IMR-90 (cell line): ENCODE measurements around the gene TSPAN33. TPM values are rescaled to one million over a fixed set of nuclear protein-coding genes. Genes with fewer than 3 reads are reported as not detected.

Source experiments
- ATAC-seq: fragments of 200-7000 bp; cut with Tn5 transposase; 2 replicates; pipeline ENCODE4 v1.9.1; 2020; ENCODE audit warnings: low read depth, mild to moderate bottlenecking, moderate library complexity
- BruUV-seq: library from RNA; stranded (reverse); fragments of 400-500 nt; replicated peaks from 2 replicates; lab custom pipeline; 2021; lab: Mats Ljungman, UMichigan
- CTCF ChIA-PET: fragments of 300-600 bp; formaldehyde crosslinking; extraction: SDS; loops from one replicate; lab custom pipeline; 2021; ENCODE audit warnings: antibody characterized with exemption; lab: Yijun Ruan, JAX
- POLR2A ChIA-PET: fragments of 300-600 bp; sonication (Branson Sonifier 250); formaldehyde crosslinking; loops from one replicate; lab custom pipeline; 2022; ENCODE audit warnings: antibody characterized with exemption; ENCODE audit not compliant: unreplicated experiment; lab: Charles Lee
- DNase-seq: peaks from one replicate; pipeline ENCODE4 v3.0.0; 2013
- H2AFZ ChIP-seq: replicated peaks from 2 replicates; pipeline ENCODE3; 2013; ENCODE audit warnings: low read length, mild to moderate bottlenecking; ENCODE audit not compliant: poor library complexity
- H2AK5ac ChIP-seq: 2 replicates; pipeline ENCODE4 v1.6.1; 2013; ENCODE audit warnings: low read depth, low read length, inconsistent platforms
- H2AK9ac ChIP-seq: replicated peaks from 2 replicates; pipeline ENCODE3; 2013; ENCODE audit warnings: mild to moderate bottlenecking, low read depth, low read length, moderate library complexity; ENCODE audit not compliant: poor library complexity
- H2BK120ac ChIP-seq: 2 replicates; pipeline ENCODE4 v1.6.1; 2013; ENCODE audit warnings: low read depth, low read length, inconsistent platforms
- H2BK15ac ChIP-seq: 3 replicates; pipeline ENCODE4 v1.6.1; 2013; ENCODE audit warnings: low read depth, low read length, inconsistent platforms
- H2BK20ac ChIP-seq: 2 replicates; pipeline ENCODE4 v1.6.1; 2013; ENCODE audit warnings: low read depth, mild to moderate bottlenecking, inconsistent platforms, low read length, moderate library complexity
- H2BK5ac ChIP-seq: 2 replicates; pipeline ENCODE4 v1.6.1; 2013; ENCODE audit warnings: mild to moderate bottlenecking, low read depth, low read length, inconsistent platforms; ENCODE audit not compliant: poor library complexity, severe bottlenecking
- H3K14ac ChIP-seq: replicated peaks from 2 replicates; pipeline ENCODE4 v1.6.1; 2013; ENCODE audit warnings: low read depth, low read length, inconsistent platforms
- H3K18ac ChIP-seq: 2 replicates; pipeline ENCODE4 v1.6.1; 2013; ENCODE audit warnings: low read depth, low read length, control low read depth
- H3K23ac ChIP-seq: 2 replicates; pipeline ENCODE4 v1.6.1; 2013; ENCODE audit warnings: low read depth, low read length, inconsistent platforms
- H3K27ac ChIP-seq: 2 replicates; pipeline ENCODE4 v1.5.1; 2013; ENCODE audit warnings: mild to moderate bottlenecking, control low read depth, low read length; ENCODE audit not compliant: insufficient read depth
- H3K27me3 ChIP-seq: 2 replicates; pipeline ENCODE4 v1.6.1; 2013; ENCODE audit warnings: low read length; ENCODE audit not compliant: control insufficient read depth, insufficient read depth
- H3K36me3 ChIP-seq: 2 replicates; pipeline ENCODE4 v1.6.1; 2013; ENCODE audit warnings: low read length, mixed read lengths; ENCODE audit not compliant: control insufficient read depth, insufficient read depth
- H3K4ac ChIP-seq: 2 replicates; pipeline ENCODE4 v1.6.1; 2013; ENCODE audit warnings: low read depth, low read length, inconsistent platforms
- H3K4me1 ChIP-seq: 2 replicates; pipeline ENCODE4 v1.6.1; 2013; ENCODE audit warnings: low read length, mixed read lengths; ENCODE audit not compliant: control insufficient read depth, insufficient read depth
- H3K4me2 ChIP-seq: 2 replicates; pipeline ENCODE4 v1.6.1; 2013; ENCODE audit warnings: low read depth, mild to moderate bottlenecking, control low read depth, low read length, moderate library complexity
- H3K4me3 ChIP-seq: 2 replicates; pipeline ENCODE4 v1.5.1; 2013; ENCODE audit warnings: low read depth, mild to moderate bottlenecking, control low read depth, low read length, moderate library complexity; ENCODE audit not compliant: insufficient read depth
- H3K56ac ChIP-seq: 2 replicates; pipeline ENCODE4 v1.6.1; 2013; ENCODE audit warnings: low read length, inconsistent platforms; ENCODE audit not compliant: insufficient read depth; ENCODE audit errors: extremely low read depth
- H3K79me1 ChIP-seq, 2 experiments: 2 replicates each; pipeline ENCODE4 v1.6.1; 2013; ENCODE audit warnings: low read length in 2 of 2, inconsistent platforms in 1 of 2, low read depth in 1 of 2
- H3K9ac ChIP-seq: 2 replicates; pipeline ENCODE4 v1.6.1; 2013; ENCODE audit warnings: low read depth, low read length, control low read depth
- H3K9me1 ChIP-seq: 2 replicates; pipeline ENCODE4 v1.6.1; 2013; ENCODE audit warnings: low read length, inconsistent platforms; ENCODE audit not compliant: insufficient read depth
- H3K9me3 ChIP-seq: 2 replicates; pipeline ENCODE4 v1.6.1; 2013; ENCODE audit warnings: low read length; ENCODE audit not compliant: control insufficient read depth, insufficient read depth
- H4K20me1 ChIP-seq: 2 replicates; pipeline ENCODE4 v1.6.1; 2013; ENCODE audit warnings: low read length, inconsistent platforms; ENCODE audit not compliant: insufficient read depth
- H4K5ac ChIP-seq: 2 replicates; pipeline ENCODE4 v1.6.1; 2013; ENCODE audit warnings: mild to moderate bottlenecking, low read depth, low read length, control low read depth
- H4K8ac ChIP-seq, 2 experiments: 2 replicates each; pipeline ENCODE4 v1.6.1; 2013; ENCODE audit warnings: low read depth in 2 of 2, low read length in 2 of 2, control low read depth in 1 of 2, inconsistent platforms in 1 of 2
- H4K91ac ChIP-seq: 2 replicates; pipeline ENCODE4 v1.6.1; 2013; ENCODE audit warnings: low read depth, low read length, inconsistent platforms; ENCODE audit not compliant: insufficient read depth
- CEBPB ChIP-seq: IDR thresholded peaks from 2 replicates; pipeline ENCODE4 v1.6.1; 2012; ENCODE audit warnings: low read depth, low read length, improper control_type of control experiment
- FOS ChIP-seq: fragments of 150-350 bp; IDR thresholded peaks from 2 replicates; pipeline ENCODE4 v1.6.1; 2016; ENCODE audit warnings: low read depth, low read length
- MAZ ChIP-seq: IDR thresholded peaks from 2 replicates; pipeline ENCODE4 v1.6.1; 2012; ENCODE audit warnings: low read depth, mild to moderate bottlenecking, low read length, improper control_type of control experiment, moderate library complexity, borderline replicate concordance
- RAD21 ChIP-seq: IDR thresholded peaks from 2 replicates; pipeline ENCODE4 v1.6.1; 2012; ENCODE audit warnings: low read length, improper control_type of control experiment
- SMC3 ChIP-seq: fragments of 150-350 bp; IDR thresholded peaks from 2 replicates; pipeline ENCODE4 v1.6.1; 2016; ENCODE audit warnings: low read depth, mild to moderate bottlenecking, antibody characterized with exemption, low read length, moderate library complexity
- WGBS, 2 experiments: methylation state at CpG; one replicate each; pipeline versions ENCODE4 v1.1.5 to v1.1.7; 2013; ENCODE audit warnings: missing lambda C conversion rate in 2 of 2; ENCODE audit not compliant: insufficient read length in 1 of 2; ENCODE audit errors: extremely low coverage in 2 of 2; 5-methylcytosine and 5-hydroxymethylcytosine counted together
- dilution Hi-C: fragments of 300-500 bp; cut with HindIII; formaldehyde crosslinking; loops from one replicate; pipeline ENCODE4 v1.14.3; 2018; ENCODE audit warnings: low sequenced_read_pairs; ENCODE audit not compliant: unreplicated experiment
- in situ Hi-C: fragments of 300-500 bp; cut with MboI; formaldehyde crosslinking; loops from 3 replicates; pipeline ENCODE4 v1.14.3; 2019; ENCODE audit warnings: low sequenced_read_pairs, inconsistent platforms, mixed read lengths
- intact Hi-C: fragments of 100-400 bp; cut with micrococcal nuclease; formaldehyde crosslinking; loops from 2 replicates; pipeline ENCODE4 v1.10.0; 2022
- polyA plus RNA-seq, 3 experiments: library from polyadenylated mRNA; depleted of rRNA; stranded (reverse); fragments of >200 nt; gene quantifications; 2 replicates each; pipeline ENCODE4 v1.2.3, GENCODE V29; 2012; ENCODE audit warnings: low replicate concordance in 1 of 3
- total RNA-seq: library from RNA; depleted of rRNA; stranded (reverse); fragments of >200 nt; gene quantifications from 2 replicates; pipeline ENCODE4 v1.2.3, GENCODE V29; 2012

The TSPAN33 gene
- total and polyA plus RNA-seq, 2 of the 4 experiments (the other 2 are of a cell fraction): 0.17 to 0.36 TPM

DNA sequence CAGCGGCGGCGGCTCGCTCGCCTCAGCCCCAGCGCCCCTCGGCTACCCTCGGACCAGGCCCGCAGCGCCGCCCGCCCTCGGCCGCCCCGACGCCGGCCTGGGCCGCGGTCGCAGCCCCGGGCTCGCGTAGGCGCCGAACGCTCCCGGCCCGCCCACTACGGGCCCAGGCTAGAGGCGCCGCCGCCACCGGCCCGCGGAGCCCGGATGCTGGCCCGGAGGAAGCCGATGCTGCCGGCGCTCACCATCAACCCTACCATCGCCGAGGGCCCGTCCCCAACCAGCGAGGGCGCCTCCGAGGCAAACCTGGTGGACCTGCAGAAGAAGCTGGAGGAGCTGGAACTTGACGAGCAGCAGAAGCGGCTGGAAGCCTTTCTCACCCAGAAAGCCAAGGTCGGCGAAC is 18.2 kb upstream of the TSPAN33 start:
- no peak for ATAC-seq
- H3K27me3 ChIP-seq: peaks cover 41% of the 10 kb centered on the region
- H3K27ac ChIP-seq: no peak overlapping the region
- no peak overlapping the region for H3K18ac ChIP-seq
- TF ChIP-seq RAD21: no peak
- TF ChIP-seq SMC3: no peak
- TF ChIP-seq FOS: no peak
- no peak for TF ChIP-seq CEBPB
- TF ChIP-seq MAZ: no peak
- H4K20me1 ChIP-seq: no peaks in the 10 kb centered on the region
- H3K4me2 ChIP-seq: no peak overlapping the region
- H2BK15ac ChIP-seq: no peak overlapping the region
- 43% methylated on average over 15 of the region's 50 CpGs; no CpG with 5 or more reads in 1 of the 2 experiments for WGBS, 2 experiments
- no peaks in the 10 kb centered on the region for H3K79me1 ChIP-seq
- no peak overlapping the region for H2AK5ac ChIP-seq
- H3K4me1 ChIP-seq: no peaks in the 10 kb centered on the region
- BruUV-seq: no TSS peak
- H3K9ac ChIP-seq: no peak overlapping the region
- H3K36me3 ChIP-seq: no peaks in the 10 kb centered on the region
- no peak overlapping the region for H4K8ac ChIP-seq
- H2AFZ ChIP-seq: no peak overlapping the region
- dilution Hi-C loops: no loop called here
- no peak overlapping the region for H2BK5ac ChIP-seq
- no peak overlapping the region for H3K4me3 ChIP-seq
- H2BK20ac ChIP-seq: no peak overlapping the region
- ChIA-PET POLR2A (no interaction called here), CTCF (interaction anchor here (1.3 kb wide), 1 partner anchor 14 kb away, joined by 5 read pairs; no protein-coding TSS in a partner anchor)
- 0 out of 2 replicates have a peak, but pooled peaks cover under 1% of the 10 kb centered on the region for H3K9me1 ChIP-seq
- no peak overlapping the region for H3K56ac ChIP-seq
- no peak overlapping the region for H2BK120ac ChIP-seq
- intact Hi-C loops: no loop called here
- no peak overlapping the region for H2AK9ac ChIP-seq
- no peak overlapping the region for H4K5ac ChIP-seq
- H3K23ac ChIP-seq: no peak overlapping the region
- no peak overlapping the region for H4K91ac ChIP-seq
- peaks cover 5% of the 10 kb centered on the region for H3K9me3 ChIP-seq
- no peak overlapping the region for H3K14ac ChIP-seq
- in situ Hi-C loops: no loop called here
- H3K4ac ChIP-seq: no peak overlapping the region
- DNase-seq: no peak
